Measurements from ENCODE around the gene HMG20A.

HMG20A gene

DNA sequence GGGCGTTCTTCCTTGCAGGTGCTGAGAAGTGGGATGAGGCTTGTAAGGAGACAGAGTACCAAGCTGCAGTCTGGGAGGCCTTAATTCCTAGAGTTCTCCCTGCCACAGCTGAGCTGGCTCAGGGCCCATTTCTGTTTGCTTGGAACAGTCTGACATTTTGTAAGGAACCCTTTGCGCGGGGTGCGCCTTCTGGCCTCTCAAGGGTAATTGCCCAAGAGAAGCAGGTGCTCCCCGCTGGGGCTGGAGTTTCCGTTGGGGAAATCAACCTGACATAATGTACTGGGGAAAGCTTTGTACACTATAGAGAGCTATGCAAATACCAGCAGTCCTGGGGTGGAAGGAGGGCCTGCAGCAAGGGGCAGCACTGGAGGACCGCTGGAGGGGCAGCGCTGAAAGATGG is 83.6 kb downstream of the HMG20A start:
- TF ChIP-seq CTCF (IDR thresholded peaks at IDR 0.05; ENCODE audit: unreplicated experiment in 3 of 3) = no peak
- H3K9me3 Mint-ChIP-seq = no peaks in the 10 kb centered on the region
- H3K4me3 Mint-ChIP-seq = no peak overlapping the region
- no peaks in the 10 kb centered on the region for H3K27me3 Mint-ChIP-seq (ENCODE audit: low read depth)
- no peaks in the 10 kb centered on the region for H3K36me3 Mint-ChIP-seq (ENCODE audit: low read depth)
- H3K4me1 Mint-ChIP-seq = peaks cover 66% of the 10 kb centered on the region
- peak overlapping the region in 2 of 3 experiments; percentile 55 to 62 for H3K27ac Mint-ChIP-seq

DNA sequence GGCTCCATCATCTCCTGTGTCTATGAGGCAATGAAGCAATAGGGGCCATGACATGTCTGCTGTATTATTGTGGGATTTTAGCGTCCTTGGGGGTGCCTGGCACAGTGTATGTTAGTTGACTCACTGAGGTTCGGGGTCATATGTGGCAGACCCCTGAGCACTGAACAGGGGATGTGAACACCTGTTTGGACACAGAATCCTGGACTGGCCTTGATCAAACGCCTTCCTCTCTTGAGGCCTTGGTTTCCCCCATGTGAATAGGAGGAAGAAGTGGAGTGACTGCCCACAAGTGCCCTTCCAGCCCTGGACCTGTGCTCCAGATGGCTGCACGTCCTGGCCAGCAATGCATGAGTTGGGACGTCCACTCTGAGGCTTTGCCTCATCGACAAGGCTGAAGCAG is 84.2 kb downstream of the HMG20A start:
- no peaks in the 10 kb centered on the region for H3K9me3 Mint-ChIP-seq
- peak overlapping the region in 1 of 3 experiments; percentile 62 for H3K27ac Mint-ChIP-seq
- H3K36me3 Mint-ChIP-seq (ENCODE audit: low read depth) = no peaks in the 10 kb centered on the region
- H3K4me3 Mint-ChIP-seq = no peak overlapping the region
- TF ChIP-seq CTCF (IDR thresholded peaks at IDR 0.05; ENCODE audit: unreplicated experiment in 3 of 3) = no peak
- no peaks in the 10 kb centered on the region for H3K27me3 Mint-ChIP-seq (ENCODE audit: low read depth)
- H3K4me1 Mint-ChIP-seq = peaks cover 61% of the 10 kb centered on the region

- Mint-ChIP-seq H3K9me3 (no peaks in the 10 kb centered on the region), H3K4me3 (no peak overlapping the region), H3K27ac (no peak overlapping the region), H3K36me3 (ENCODE audit: low read depth) (no peaks in the 10 kb centered on the region), H3K4me1 (peaks cover 61% of the 10 kb centered on the region), H3K27me3 (ENCODE audit: low read depth) (no peaks in the 10 kb centered on the region)
- TF ChIP-seq CTCF (IDR thresholded peaks at IDR 0.05; ENCODE audit: unreplicated experiment in 3 of 3) = no peak
Measured at GRCh38 chr15:77505556-77505955, 84.9 kb downstream of the HMG20A start.

DNA sequence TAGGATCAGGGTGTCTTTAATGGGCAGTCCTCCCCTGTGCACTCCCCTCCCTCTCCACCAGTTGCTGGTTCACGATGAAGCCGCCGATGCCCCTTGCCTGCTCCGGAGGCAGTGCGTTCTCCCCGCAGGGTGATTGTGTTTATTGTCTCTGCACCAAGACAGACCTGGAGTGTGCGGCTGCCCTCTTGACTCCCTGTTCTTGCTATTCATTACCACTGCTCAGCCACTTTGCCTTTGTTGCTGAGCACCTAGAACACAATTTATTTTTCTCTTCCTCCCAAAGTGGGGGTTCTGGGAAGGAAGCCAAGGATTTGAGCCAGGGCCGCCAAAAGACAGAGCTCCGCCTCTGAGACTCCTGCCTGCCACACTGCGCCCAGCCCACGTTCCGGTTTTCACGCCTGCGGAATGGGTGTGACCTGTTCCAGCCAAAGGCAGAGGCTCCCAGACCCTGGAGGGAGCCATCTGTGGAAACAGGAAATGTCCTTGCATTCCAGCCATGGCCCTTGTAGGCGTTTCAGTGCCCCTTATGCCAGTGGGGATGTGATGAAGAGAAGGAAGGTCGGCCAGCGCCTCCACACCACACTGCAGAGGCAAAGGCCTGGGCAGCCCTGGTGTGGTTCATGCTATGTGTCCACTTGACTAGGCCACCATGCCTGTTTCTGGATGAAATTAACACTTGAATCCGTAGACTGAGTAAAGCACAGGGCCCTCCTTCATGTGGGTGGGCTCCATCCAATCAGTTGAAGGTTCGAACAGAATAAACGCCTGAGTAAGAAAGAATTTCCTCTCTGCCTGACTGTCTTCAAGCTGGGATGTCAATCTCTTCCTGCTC is 85.8 kb downstream of the HMG20A start:
- H3K4me3 Mint-ChIP-seq = peak overlapping the region in 2 of 3 experiments; percentile 5 to 11
- no peaks in the 10 kb centered on the region for H3K9me3 Mint-ChIP-seq
- no peak for TF ChIP-seq CTCF (IDR thresholded peaks at IDR 0.05; ENCODE audit: unreplicated experiment in 3 of 3)
- peaks cover 56% of the 10 kb centered on the region for H3K4me1 Mint-ChIP-seq
- peak overlapping the region; percentile 26 to 77 (median 72) for H3K27ac Mint-ChIP-seq
- H3K36me3 Mint-ChIP-seq (ENCODE audit: low read depth) = no peaks in the 10 kb centered on the region
- no peaks in the 10 kb centered on the region for H3K27me3 Mint-ChIP-seq (ENCODE audit: low read depth)

DNA sequence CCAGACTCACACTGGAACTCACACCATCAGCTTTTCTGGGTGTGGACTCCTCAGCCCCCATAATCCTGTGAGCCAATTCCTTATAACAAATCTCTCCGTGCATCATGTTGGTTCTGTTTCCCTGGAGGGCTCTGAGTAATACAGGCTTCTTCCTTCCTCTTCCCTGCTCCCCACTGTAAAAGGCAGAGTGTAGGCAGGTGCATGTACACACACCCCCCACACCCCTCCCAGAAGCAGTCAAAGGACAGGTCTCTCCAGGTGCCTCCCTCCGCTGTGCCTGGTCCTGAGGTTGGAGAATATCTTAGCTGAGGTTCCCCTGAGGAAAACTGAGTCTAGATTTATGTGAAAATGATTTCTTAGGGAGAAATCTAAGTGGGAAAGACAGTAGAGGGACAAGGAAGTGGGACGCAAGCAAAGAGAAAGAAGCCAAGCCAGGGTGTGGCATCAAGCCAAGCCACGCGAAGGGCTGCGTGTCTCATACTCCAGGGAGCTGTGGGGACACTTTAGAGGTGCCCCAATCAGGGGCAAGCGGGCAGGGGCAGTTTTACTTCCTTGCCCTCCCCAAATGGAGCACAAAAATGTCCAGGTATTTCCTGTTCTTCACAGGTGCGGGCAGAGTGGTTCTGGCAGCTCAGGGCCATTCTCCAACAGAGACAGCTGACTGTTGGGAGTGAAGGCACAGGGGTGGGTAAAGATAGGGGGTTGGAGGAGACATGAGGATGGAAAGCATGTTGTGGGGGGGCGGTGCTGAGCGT is 86.6 kb downstream of the HMG20A start:
- Mint-ChIP-seq H3K27ac (peak overlapping the region; percentile 26 to 77 (median 72)), H3K36me3 (ENCODE audit: low read depth) (peaks cover 4% of the 10 kb centered on the region), H3K27me3 (ENCODE audit: low read depth) (no peaks in the 10 kb centered on the region), H3K4me3 (no peak overlapping the region), H3K9me3 (no peaks in the 10 kb centered on the region), H3K4me1 (peaks cover 54% of the 10 kb centered on the region)
- no peak for TF ChIP-seq CTCF (IDR thresholded peaks at IDR 0.05; ENCODE audit: unreplicated experiment in 3 of 3)

All from nephron (organoid).